GM11168 (cell line): ENCODE results near the gene PHF2.

Experiments used
- in situ Hi-C: fragments of 300-500 bp; cut with MboI; formaldehyde crosslinking; loops from one replicate; pipeline ENCODE4 v1.12.0; 2022; ENCODE audit warnings: low sequenced_read_pairs; ENCODE audit not compliant: unreplicated experiment

The PHF2 gene

GRCh38 chr9:93648181-93648580 lies 71.8 kb downstream of the PHF2 start:
- in situ Hi-C loops, result no loop called here

GRCh38 chr9:93648836-93649235 lies 72.5 kb downstream of the PHF2 start:
- in situ Hi-C loops, result no loop called here

- in situ Hi-C loops, result no loop called here
Measured at GRCh38 chr9:93649610-93650261, 73.4 kb downstream of the PHF2 start.

- in situ Hi-C loops, result no loop called here
Measured at GRCh38 chr9:93650448-93650847, 74.1 kb downstream of the PHF2 start.

GRCh38 chr9:93651521-93651950 lies 75.2 kb downstream of the PHF2 start:
- in situ Hi-C loops, result no loop called here

GRCh38 chr9:93652604-93653592 lies 76.5 kb downstream of the PHF2 start:
- in situ Hi-C loops, result no loop called here

GRCh38 chr9:93653760-93654159 lies 77.4 kb downstream of the PHF2 start:
- in situ Hi-C loops, result no loop called here

GRCh38 chr9:93654351-93654961 lies 78.1 kb downstream of the PHF2 start:
- in situ Hi-C loops, result no loop called here

- in situ Hi-C loops, result no loop called here
Measured at GRCh38 chr9:93655621-93656425, 79.4 kb downstream of the PHF2 start.

- in situ Hi-C loops, result no loop called here
Measured at GRCh38 chr9:93656426-93657239, 80.2 kb downstream of the PHF2 start.

- in situ Hi-C loops, result no loop called here
Measured at GRCh38 chr9:93657331-93658111, 81.1 kb downstream of the PHF2 start.

GRCh38 chr9:93658184-93658925 lies 82.0 kb downstream of the PHF2 start:
- in situ Hi-C loops, result no loop called here

GRCh38 chr9:93659044-93659836 lies 82.9 kb downstream of the PHF2 start:
- in situ Hi-C loops, result no loop called here

GRCh38 chr9:93659837-93660177 lies 83.4 kb downstream of the PHF2 start:
- in situ Hi-C loops, result no loop called here

GRCh38 chr9:93660352-93661046 lies 84.1 kb downstream of the PHF2 start:
- in situ Hi-C loops, result no loop called here

- in situ Hi-C loops, result no loop called here
Measured at GRCh38 chr9:93661591-93661990, 85.2 kb downstream of the PHF2 start.
